Stimulated activated CD4-positive, alpha-beta T cell treated with anti-CD3 and anti-CD28 coated beads, TNF-alpha, amount 100 ng/mL, for 48 hours (primary cell): ENCODE data around the gene SH3BP2.

Experiments
- DNase-seq, 3 donors: peaks; one replicate each; pipeline ENCODE4 v3.0.0-alpha.2; 2020; ENCODE audit warnings: low read depth in 3 of 3

Gene SH3BP2

DNA sequence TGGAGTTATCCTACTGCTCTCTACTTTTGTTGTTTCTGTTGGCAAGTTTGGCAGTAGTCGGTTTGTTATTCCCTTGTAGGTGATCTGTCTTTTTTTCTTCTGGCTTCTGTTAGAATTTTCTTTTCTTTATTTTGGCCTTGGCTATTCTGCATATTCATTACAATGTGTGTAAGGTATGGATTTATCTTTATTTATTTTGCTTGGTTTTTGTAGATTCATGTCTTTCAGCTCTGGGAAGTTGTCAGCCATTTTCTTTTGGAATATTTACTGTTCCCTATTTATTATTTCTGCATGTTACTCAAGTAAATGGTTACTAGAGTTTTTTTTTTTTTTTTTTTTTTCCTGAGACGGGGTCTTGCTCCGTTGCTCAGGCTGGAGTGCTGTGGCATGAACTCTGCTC lies 63.4 kb downstream of the SH3BP2 start:
- DNase-seq, result no peak

DNA sequence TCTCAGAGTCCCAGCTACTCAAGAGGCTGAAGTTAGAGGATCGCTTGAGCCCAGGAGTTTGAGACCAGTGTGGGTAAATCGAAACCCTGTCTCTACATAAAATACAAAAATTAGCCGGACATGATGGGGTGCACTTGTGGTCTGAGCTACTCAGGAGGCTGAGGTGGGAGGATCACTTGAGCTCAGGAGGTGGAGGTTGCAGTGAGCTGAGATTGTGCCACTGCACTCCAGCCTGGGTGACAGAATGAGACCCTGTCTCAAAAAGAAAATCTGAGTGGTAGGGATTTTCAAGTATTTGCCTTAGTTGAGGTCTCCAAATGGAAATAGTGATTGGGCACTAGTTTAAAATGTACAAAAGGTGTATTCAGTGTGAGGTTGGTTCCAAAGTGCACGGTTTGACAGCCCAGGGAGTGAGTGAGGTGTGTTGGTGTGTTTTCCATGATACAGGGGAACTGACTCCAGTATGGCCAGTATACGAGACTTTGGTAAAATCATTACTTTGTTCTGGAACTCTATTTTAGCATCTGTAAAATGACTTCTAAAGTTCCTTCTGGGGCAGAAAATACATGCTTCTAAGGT lies 64.6 kb downstream of the SH3BP2 start:
- DNase-seq, result no peak

DNA sequence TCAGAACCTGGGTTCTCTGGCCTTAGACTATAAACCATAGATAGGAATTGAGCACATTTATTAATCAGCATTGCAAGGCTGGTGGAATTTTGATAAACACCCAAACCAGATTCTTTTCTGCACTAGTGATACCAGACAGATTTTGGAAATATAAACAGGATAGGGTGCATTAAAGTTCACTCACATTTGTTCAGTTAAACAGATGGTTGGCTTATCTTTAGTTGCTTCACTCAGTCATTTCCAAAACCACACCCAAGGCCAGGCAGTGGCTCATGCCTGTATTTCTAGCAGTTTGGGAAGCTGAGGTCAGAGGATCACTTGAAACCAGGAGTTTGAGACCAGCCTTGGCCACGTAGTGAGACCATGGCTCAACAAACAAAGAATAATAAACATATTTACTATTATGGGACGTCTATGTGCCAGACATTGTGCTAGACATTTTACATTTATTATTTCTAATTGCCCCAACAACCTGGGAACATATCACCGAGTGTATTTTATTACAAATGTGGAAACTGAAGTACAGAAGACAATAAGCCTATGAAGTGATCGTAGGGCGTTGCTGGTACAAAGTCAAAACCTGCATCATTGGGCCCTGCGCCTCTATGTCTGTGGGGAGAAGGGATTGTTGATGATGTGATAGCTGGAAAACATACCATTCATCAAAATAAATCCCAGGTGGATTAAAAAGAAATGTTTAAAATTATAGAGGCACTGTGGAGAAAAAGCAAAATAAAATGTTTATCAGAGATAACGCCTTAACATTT lies 65.7 kb downstream of the SH3BP2 start:
- no peak for DNase-seq

GRCh38 chr4:2859514-2859913 lies 66.6 kb downstream of the SH3BP2 start:
- DNase-seq, result no peak

DNA sequence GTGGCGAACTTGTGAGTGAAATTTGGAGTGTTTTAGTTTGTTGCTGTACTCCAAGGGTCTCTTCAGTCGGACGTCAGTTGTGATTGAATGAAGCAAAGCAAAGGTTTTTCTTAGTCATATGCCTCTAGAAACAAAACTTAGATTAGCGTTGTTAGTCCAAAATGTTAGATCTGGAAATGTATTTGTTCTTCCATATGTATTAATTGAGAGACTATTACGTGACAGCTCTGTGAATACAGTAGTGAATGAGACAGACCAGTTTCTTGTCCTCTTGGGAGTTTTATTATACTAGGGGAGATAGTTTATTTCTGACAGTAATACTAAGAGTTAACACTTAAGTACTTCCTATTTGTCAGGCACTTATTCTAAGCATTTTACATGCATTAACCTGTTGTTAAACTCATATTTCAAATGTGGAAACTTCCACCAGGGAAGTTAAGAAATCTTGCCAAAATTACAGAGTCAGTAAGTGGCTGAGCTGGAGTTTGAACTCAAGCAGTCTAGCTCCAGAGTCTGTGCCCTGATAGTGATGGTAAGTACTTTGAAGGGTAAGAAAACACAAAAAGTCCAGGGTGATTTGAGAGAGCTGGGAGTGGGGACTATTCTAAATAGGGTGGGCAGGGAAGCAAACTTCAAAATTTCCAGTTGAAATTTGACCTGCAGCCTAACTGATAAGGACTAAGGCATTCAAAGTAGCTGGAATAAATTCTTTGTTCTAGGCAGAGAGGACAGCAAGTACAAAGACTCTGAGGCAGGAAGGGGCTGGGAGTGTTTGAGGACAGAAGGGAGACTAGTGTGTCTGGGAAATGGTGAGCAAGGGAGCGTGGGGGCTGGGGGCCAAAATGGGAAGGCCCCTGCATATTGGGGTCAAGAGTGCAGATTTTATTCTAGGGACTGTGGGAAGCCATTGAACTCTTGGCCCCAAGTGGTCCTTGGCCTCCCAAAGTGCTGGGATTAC lies 67.8 kb downstream of the SH3BP2 start:
- DNase-seq, result no peak

DNA sequence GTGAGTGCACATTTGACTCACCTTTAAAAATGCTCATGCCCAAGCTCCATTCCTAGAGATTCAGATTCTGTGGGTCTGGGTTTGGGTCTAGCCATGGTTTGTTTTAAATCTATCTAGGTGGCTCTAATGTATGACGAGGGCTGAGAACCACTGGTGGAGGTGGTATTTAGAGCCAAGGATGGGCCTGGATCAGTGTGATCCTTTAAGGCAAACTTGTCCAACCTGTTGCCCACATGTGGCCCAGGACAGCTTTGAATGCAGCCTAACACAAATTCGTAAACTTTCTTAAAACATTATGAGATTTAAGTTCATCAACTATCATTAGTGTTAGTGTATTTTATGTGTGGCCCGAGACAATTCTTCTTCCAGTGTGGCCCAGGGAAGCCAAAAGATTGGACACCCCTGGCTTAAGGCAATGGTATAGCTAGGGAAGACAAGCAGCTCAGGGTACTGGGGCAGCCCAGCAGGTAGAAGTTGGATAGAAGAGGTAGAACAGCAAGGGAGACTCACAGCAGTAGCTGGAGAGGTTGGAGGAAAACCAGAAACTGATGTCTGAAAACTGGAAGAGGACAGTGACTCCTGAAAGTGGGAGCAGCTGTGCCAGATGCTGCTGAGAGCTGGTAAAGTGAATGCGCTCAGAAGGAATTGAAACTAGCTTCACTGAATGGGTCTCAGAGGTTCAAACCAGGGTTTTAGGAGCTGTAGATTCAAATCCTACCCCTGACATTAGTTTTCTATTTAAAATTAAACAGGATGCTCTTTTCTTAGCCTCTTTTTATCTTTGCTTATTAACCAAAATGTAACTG lies 68.9 kb downstream of the SH3BP2 start:
- no peak for DNase-seq

DNA sequence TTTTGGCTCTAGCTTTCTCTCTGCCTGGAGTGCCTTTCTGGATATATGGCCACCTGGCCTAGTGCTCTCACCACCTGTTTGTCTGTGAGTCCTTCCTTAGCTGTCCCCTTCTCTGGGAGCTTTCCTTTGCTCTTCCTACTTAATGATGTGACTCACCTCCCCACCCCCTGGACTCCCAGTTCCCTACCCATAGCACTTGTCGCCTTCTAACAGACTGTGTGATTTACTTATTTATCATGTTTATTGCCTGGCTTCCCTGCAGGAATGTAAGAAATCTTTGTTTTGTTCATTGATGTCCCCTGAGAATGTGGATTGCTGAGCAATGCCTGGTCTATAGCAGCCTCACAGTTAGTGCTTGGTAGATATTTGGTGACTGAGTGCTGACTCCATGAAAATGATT lies 69.6 kb downstream of the SH3BP2 start:
- DNase-seq, result no peak

DNA sequence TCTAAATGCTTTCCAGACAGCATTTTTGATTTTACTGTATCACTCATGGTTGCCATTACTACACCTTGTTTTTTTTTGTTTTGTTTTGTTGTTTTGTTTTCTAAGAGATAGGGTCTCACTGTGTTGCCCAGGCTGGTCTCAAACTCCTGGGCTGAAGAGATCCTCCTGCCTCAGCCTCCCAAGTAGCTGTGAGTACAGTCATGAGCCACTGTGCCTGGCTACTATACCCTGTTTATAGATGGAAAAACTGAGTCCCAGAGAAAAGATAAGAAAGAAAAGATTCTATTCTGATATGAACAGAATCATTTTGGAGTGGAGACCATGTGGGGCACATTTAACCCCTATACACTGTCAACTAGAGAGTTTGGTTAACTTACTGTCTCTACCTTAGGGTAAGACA lies 70.8 kb downstream of the SH3BP2 start:
- no peak for DNase-seq

DNA sequence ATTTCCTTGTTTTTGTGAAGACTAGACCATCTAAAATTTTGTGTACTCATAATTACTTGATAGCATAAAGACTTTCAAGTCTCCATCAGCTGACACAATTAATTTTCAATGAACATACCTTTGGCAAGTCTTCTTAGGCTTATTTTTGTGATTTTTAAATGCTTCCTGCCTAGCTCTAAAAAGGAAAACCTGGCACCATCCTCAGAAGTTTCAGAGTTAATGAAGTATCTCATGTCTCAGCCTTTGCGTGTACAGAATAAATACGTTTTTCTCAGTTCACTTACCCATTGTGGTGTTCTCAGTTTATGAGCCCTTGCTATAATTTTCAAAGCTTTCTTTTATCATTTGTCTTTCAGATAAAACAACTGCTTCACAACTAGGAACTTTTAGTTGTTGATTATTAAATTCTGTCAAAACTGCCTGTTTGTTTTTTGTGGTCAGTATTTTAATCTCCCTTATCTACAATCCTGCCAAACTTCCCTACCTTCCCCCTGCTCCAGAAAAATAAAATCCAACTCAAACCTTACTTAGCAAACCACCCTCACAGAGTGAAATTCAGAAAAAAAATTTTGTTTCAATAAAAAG lies 72.4 kb downstream of the SH3BP2 start:
- no peak for DNase-seq

DNA sequence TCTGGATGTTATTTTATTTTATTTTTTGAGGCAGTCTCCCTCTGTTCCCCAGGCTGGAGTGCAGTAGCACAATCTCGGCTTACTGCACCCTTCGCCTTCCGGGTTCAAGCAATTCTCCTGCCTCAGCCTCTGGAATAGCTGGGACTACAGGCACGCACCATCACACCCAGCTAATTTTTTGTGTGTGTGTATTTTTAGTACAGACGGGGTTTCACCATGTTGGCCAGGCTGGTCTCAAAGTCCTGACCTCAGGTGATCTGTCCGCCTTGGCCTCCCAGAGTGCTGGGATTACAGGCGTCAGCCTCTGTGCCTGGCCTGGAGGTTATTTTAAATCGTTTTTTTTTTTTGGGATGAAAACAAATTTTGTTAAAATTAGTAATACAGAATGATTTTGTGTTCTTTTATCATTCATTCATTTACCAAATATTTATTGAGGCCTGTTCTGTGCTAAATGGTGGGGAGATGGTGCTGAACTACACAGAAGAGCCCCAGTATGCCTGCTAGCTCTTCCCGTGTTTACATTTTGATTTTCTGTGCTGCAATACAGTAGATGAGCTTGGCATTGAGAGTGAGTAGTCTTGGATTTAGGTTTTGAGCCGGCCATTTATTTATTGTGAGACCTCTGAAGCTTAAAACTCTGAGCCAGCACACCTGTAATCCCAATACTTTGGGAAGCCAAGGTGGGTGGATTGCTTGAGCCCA lies 73.4 kb downstream of the SH3BP2 start:
- DNase-seq, result no peak

DNA sequence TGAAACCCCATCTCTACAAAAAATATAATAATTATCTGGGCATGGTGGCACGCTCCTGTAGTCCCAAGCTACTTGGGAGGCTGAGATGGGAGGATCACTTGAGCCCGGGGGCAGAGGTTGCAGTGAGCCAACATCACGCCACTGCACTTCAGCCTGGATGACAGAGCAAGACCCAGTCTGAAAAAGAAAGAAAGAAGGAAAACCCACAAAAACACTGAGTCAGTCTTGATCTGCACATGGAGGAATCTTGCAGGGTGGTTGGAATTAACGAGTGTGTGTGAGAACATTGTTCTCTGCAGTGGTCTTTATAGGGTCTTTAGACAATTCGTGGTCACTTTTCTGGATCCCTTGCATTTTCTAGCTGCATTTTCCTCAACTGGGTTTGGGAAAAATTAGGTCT lies 74.0 kb downstream of the SH3BP2 start:
- no peak for DNase-seq

GRCh38 chr4:2867758-2868491 lies 75.0 kb downstream of the SH3BP2 start:
- DNase-seq, result no peak

- DNase-seq, result no peak
These were observed 76.1 kb downstream of the SH3BP2 start for GRCh38 chr4:2868877-2869487.

- DNase-seq, result no peak
These were observed 76.8 kb downstream of the SH3BP2 start for GRCh38 chr4:2869659-2870058.

GRCh38 chr4:2870082-2870481 lies 77.2 kb downstream of the SH3BP2 start:
- DNase-seq, result no peak

- no peak for DNase-seq
These were observed 78.6 kb downstream of the SH3BP2 start for GRCh38 chr4:2871466-2871865.

DNA sequence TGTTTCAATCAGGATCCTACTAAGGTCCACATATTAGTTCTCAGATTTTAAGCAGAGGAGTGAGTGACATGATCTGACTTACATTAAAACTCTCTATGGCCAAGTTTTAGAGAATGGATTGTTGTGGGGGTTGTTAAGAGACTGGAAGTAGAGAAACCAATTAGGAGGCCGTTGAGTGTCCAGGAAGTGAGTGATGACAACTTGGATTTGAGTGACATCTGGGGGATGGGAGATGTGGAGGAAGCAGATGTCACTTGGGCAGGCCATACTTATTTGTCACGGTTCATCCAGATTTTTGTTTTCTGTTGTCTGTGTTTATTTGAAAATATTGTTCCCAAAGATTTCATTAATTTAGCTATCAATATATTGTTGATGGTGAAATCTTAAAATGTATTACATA lies 79.0 kb downstream of the SH3BP2 start:
- no peak for DNase-seq

DNA sequence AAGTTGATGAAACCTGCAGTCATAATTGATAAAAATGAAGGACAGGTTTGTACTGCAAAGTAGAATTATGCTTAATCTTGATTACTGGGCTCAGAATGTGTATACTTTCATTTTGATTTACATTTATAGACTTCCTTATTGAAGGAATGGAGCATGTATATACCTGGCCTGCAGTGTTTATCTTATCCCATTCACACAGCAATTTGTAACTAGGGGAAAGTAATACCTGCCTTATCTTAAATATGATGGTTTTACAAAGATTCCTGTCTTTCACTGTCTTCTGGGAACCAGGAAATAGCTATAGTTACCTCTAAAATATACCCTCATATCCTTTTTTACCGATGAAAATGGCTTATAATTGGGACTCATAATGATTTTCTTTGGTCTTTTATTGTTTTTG lies 80.4 kb downstream of the SH3BP2 start:
- DNase-seq, result no peak

- DNase-seq, result no peak
These were observed 82.0 kb downstream of the SH3BP2 start for GRCh38 chr4:2874861-2875260.

DNA sequence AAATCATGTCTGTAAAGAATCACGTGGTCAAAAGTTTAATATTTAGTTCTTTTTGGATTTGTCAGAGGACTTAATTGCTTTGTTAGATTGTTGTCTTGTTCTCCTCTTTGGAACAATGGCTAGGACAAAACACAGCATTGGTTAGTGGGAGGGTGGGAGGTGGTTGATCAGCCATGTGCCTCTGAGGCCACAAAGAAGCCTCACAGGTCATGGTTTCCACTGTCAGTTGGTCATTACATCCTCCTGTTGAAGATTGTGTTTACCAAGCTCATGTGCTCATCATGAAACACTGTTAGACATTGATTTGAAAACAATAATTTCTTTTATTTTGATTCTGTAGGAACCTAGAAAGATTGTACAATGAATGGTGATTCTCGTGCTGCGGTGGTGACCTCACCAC lies 82.7 kb downstream of the SH3BP2 start:
- no peak for DNase-seq
